Heart right ventricle (tissue), 16 donors: Measurements from ENCODE around the gene KIF2A. TPM values are rescaled to one million over a fixed set of nuclear protein-coding genes. Genes with fewer than 3 reads are reported as not detected.

Experiments used
- ATAC-seq, 8 donors: fragments of 200-7000 bp; cut with Tn5 transposase; one replicate each; pipeline ENCODE4 v1.9.1; 2020; ENCODE audit warnings: mild to moderate bottlenecking in 8 of 8, moderate library complexity in 8 of 8, moderate number of reproducible peaks in 1 of 8
- DNase-seq, 2 donors: peaks; one replicate each; pipeline ENCODE4 v3.0.0-alpha.2; 2020
- H3K27ac ChIP-seq, 10 donors: fragments of 200-600 bp; sonication (generic) in 2 of 10; one replicate each; pipeline versions ENCODE4 v1.5.0 to v1.8.0; 2020 to 2022; ENCODE audit warnings: mild to moderate bottlenecking in 3 of 10
- H3K27me3 ChIP-seq, 7 donors: fragments of 200-600 bp; one replicate each; pipeline ENCODE4 v1.8.0; 2021 to 2022; ENCODE audit warnings: mild to moderate bottlenecking in 2 of 7
- H3K36me3 ChIP-seq, 9 donors: fragments of 200-600 bp; sonication (generic) in 1 of 9; one replicate each; pipeline versions ENCODE4 v1.5.0 to v1.8.0; 2020 to 2022; ENCODE audit warnings: mild to moderate bottlenecking in 2 of 9
- H3K4me1 ChIP-seq, 9 donors: fragments of 200-600 bp; sonication (generic) in 1 of 9; one replicate each; pipeline versions ENCODE4 v1.5.0 to v1.8.0; 2020 to 2022; ENCODE audit warnings: mild to moderate bottlenecking in 4 of 9
- H3K4me3 ChIP-seq, 10 donors: fragments of 200-600 bp; sonication (generic) in 2 of 10; one replicate each; pipeline versions ENCODE4 v1.5.0 to v1.8.0; 2020 to 2022; ENCODE audit warnings: mild to moderate bottlenecking in 7 of 10, moderate library complexity in 2 of 10
- H3K9me3 ChIP-seq, 11 donors: fragments of 200-600 bp in 10 of 11; sonication (generic) in 2 of 11; one replicate each; pipeline versions ENCODE4 v1.5.0 to v1.8.0; 2013 to 2022; ENCODE audit warnings: mild to moderate bottlenecking in 2 of 11, control low read depth in 1 of 11, moderate library complexity in 1 of 11
- CTCF ChIP-seq, 9 donors: fragments of 200-600 bp; sonication (generic) in 2 of 9; IDR thresholded peaks; one replicate each; pipeline versions ENCODE4 v1.5.0 to v1.8.0; 2021 to 2022; ENCODE audit warnings: antibody characterized with exemption in 9 of 9, mild to moderate bottlenecking in 5 of 9, moderate library complexity in 1 of 9
- WGBS, 2 donors: extraction: QIAGEN DNeasy Blood & Tissue Kit; methylation state at CpG; one replicate each; pipeline ENCODE4 v1.1.7; 2013; ENCODE audit warnings: inconsistent platforms in 1 of 2; 5-methylcytosine and 5-hydroxymethylcytosine counted together
- intact Hi-C, 10 donors: fragments of 100-400 bp; cut with DNase I; formaldehyde crosslinking; loops; one replicate each; pipeline versions ENCODE4 v1.11.1 to v1.14.2; 2022
- polyA plus RNA-seq, 2 donors: library from polyadenylated mRNA; stranded (reverse); fragments of 200-250 nt; gene quantifications; one replicate each; pipeline ENCODE4 v1.2.3, GENCODE V29; 2013
- total RNA-seq, 10 donors: library from RNA; stranded (reverse); fragmentation: NEBNext Ultra II Directional in 3 of 10; extraction: Animal tissue kit (Norgen Biotek cat#: 25700) in 3 of 10; gene quantifications; one replicate each; pipeline versions ENCODE4 v1.2.1 to v1.2.4, GENCODE V29; 2021 to 2023
- donor health status: Arrhythmogenic right ventricular cardiomyopathy.
- donor health status: ischemic (EF 13 %, LVEDD 7.1; RV severe dilation, severe dysfunction).
- donor health status: healthy with polysubstance abuse.
- donor health status: DM: no; HTN: yes; CAD: no.
- donor health status: DM: no; HTN: no; CAD: no.
- donor health status: ischemic (EF 25% LVEDD 6.9; RV normal size, moderate dysfunction).
- donor health status: ischemic (EF 25% LVEDD 5.7; RV mildly dilated, moderate dysfunction).
- donor health status: healthy.
- donor health status: DM: yes; HTN: yes; CAD: no.
- donor health status: Ischemic cardiomyopathy.
- donor health status: ischemic (EF 35%, LVEDD 5.7; RV mildly dilated, moderate dysfunction).
- donor health status: nonischemic (EF 11% LVEDD 7.7; RV severe dilation, severe dysfunction).
- donor health status: DM: yes; HTN: yes; CAD: no.
- donor health status: PGD.
- donor health status: ischemic (EF 29% LVEDD 5.4; RV normal size, mild dysfunction).
- donor health status: nonischemic (EF 23%, LVEDD 6.1; RV moderate dilation, normal function).

KIF2A gene
- total and polyA plus RNA-seq, 12 donors = 1.5 to 17.1 (median 11.1) TPM

GRCh38 chr5:62340392-62340791, 34.4 kb downstream of the KIF2A start:
- H3K4me1 ChIP-seq = peaks cover 0 to 9% (median 0%) of the 10 kb centered on the region in 9 donors
- no peaks in the 10 kb centered on the region for H3K27me3 ChIP-seq
- no peak overlapping the region for H3K4me3 ChIP-seq
- ATAC-seq (no peak), DNase-seq (no peak)
- WGBS, 2 donors = 0 to 12% methylated on average over 1 of the region's 1 CpG
- TF ChIP-seq CTCF (IDR thresholded peaks at IDR 0.05) = peak in 4 of 9 donors; percentile 14 to 48 (median 38)
- no peak overlapping the region for H3K27ac ChIP-seq
- intact Hi-C loops = loop anchor here in 2 of 10 donors (5.0 to 10.0 kb wide), 2 partner anchors 33 to 96 kb away; partner anchors contain the start of gene KIF2A (in 1 of the 2)
- H3K36me3 ChIP-seq = no peaks in the 10 kb centered on the region
- H3K9me3 ChIP-seq = no peaks in the 10 kb centered on the region

- intact Hi-C loops = loop anchor here in 2 of 10 donors (5.0 to 10.0 kb wide), 2 partner anchors 34 to 96 kb away; partner anchors contain the start of gene KIF2A (in 1 of the 2)
- Histone ChIP-seq H3K27me3 (no peaks in the 10 kb centered on the region), H3K36me3 (no peaks in the 10 kb centered on the region), H3K4me3 (no peak overlapping the region), H3K4me1 (peaks cover 0 to 9% (median 0%) of the 10 kb centered on the region in 9 donors), H3K27ac (no peak overlapping the region), H3K9me3 (no peaks in the 10 kb centered on the region)
- no peak for TF ChIP-seq CTCF (IDR thresholded peaks at IDR 0.05)
- 96 to 99% methylated on average over 2 of the region's 2 CpGs for WGBS, 2 donors
- no peak for ATAC-seq
- no peak for DNase-seq
Measured at GRCh38 chr5:62340979-62341378, 35.0 kb downstream of the KIF2A start.

GRCh38 chr5:62341783-62342475, 35.9 kb downstream of the KIF2A start:
- 93 to 94% methylated on average over 4 of the region's 4 CpGs for WGBS, 2 donors
- ATAC-seq (no peak), DNase-seq (no peak)
- Histone ChIP-seq H3K27me3 (no peaks in the 10 kb centered on the region), H3K4me3 (no peak overlapping the region), H3K36me3 (no peaks in the 10 kb centered on the region), H3K27ac (no peak overlapping the region), H3K9me3 (no peaks in the 10 kb centered on the region), H3K4me1 (peaks cover 0 to 9% (median 0%) of the 10 kb centered on the region in 9 donors)
- intact Hi-C loops = loop anchor here in 2 of 10 donors (5.0 to 10.0 kb wide), 2 partner anchors 35 to 97 kb away; partner anchors contain the start of gene KIF2A (in 1 of the 2)
- TF ChIP-seq CTCF (IDR thresholded peaks at IDR 0.05) = no peak

GRCh38 chr5:62342476-62342837, 36.5 kb downstream of the KIF2A start:
- no peak overlapping the region for H3K4me3 ChIP-seq
- WGBS, 2 donors = 100% methylated on average over 2 of the region's 2 CpGs
- H3K4me1 ChIP-seq = peaks cover 0 to 9% (median 0%) of the 10 kb centered on the region in 9 donors
- DNase-seq (no peak), ATAC-seq (no peak)
- H3K27ac ChIP-seq = no peak overlapping the region
- H3K9me3 ChIP-seq = no peaks in the 10 kb centered on the region
- H3K36me3 ChIP-seq = peaks cover 0 to 2% (median 0%) of the 10 kb centered on the region in 9 donors
- H3K27me3 ChIP-seq = no peaks in the 10 kb centered on the region
- intact Hi-C loops = loop anchor here in 2 of 10 donors (5.0 to 10.0 kb wide), 2 partner anchors 35 to 98 kb away; partner anchors contain the start of gene KIF2A (in 1 of the 2)
- no peak for TF ChIP-seq CTCF (IDR thresholded peaks at IDR 0.05)
